ENCODE measurements around the gene RGPD6.
"Not testable (repeated sequence)": the region's sequence is repeated elsewhere in the genome, so short reads cannot be mapped to it uniquely, and the experiment has no call there.

The RGPD6 gene

GRCh38 chr2:110576763-110577416 is at the start of gene RGPD6:
RGPD6 (minus strand) TSS chr2:110577222; CDS start chr2:110577024, 198 bp downstream.
- DNase-seq (ENCODE audit: low spot score): not testable (repeated sequence)

- not testable (repeated sequence) for DNase-seq (ENCODE audit: low spot score)
These were observed 42.4 kb upstream of the RGPD6 start for GRCh38 chr2:110619326-110619939.

GRCh38 chr2:110613927-110614326 is 36.9 kb upstream of the RGPD6 start:
- not testable (repeated sequence) for DNase-seq (ENCODE audit: low spot score)

- not testable (repeated sequence) for DNase-seq (ENCODE audit: low spot score)
These were observed 33.7 kb upstream of the RGPD6 start for GRCh38 chr2:110610613-110611250.

- not testable (repeated sequence) for DNase-seq (ENCODE audit: low spot score)
These were observed 33.0 kb upstream of the RGPD6 start for GRCh38 chr2:110609843-110610612.

- not testable (repeated sequence) for DNase-seq (ENCODE audit: low spot score)
These were observed 31.9 kb upstream of the RGPD6 start for GRCh38 chr2:110608788-110609502.

GRCh38 chr2:110605057-110605456 is 28.0 kb upstream of the RGPD6 start:
- not testable (repeated sequence) for DNase-seq (ENCODE audit: low spot score)

GRCh38 chr2:110603917-110604591 is 27.0 kb upstream of the RGPD6 start:
- not testable (repeated sequence) for DNase-seq (ENCODE audit: low spot score)

GRCh38 chr2:110602139-110602538 is 25.1 kb upstream of the RGPD6 start:
- not testable (repeated sequence) for DNase-seq (ENCODE audit: low spot score)

- not testable (repeated sequence) for DNase-seq (ENCODE audit: low spot score)
These were observed 15.0 kb upstream of the RGPD6 start for GRCh38 chr2:110591973-110592372.

GRCh38 chr2:110589677-110590330 is 12.8 kb upstream of the RGPD6 start:
- DNase-seq (ENCODE audit: low spot score): not testable (repeated sequence)

- not testable (repeated sequence) for DNase-seq (ENCODE audit: low spot score)
These were observed 11.5 kb upstream of the RGPD6 start for GRCh38 chr2:110588520-110588919.

- DNase-seq (ENCODE audit: low spot score): not testable (repeated sequence)
These were observed 2.4 kb upstream of the RGPD6 start for GRCh38 chr2:110579216-110579965.

- not testable (repeated sequence) for DNase-seq (ENCODE audit: low spot score)
These were observed 1.4 kb upstream of the RGPD6 start for GRCh38 chr2:110578429-110578828.

- DNase-seq (ENCODE audit: low spot score): not testable (repeated sequence)
These were observed 77.2 kb downstream of the RGPD6 start for GRCh38 chr2:110499755-110500377.

GRCh38 chr2:110496027-110496426 is 81.0 kb downstream of the RGPD6 start:
- not testable (repeated sequence) for DNase-seq (ENCODE audit: low spot score)

- DNase-seq (ENCODE audit: low spot score): not testable (repeated sequence)
These were observed 82.5 kb downstream of the RGPD6 start for GRCh38 chr2:110494488-110494887.

- not testable (repeated sequence) for DNase-seq (ENCODE audit: low spot score)
These were observed 88.0 kb downstream of the RGPD6 start for GRCh38 chr2:110488991-110489390.

- DNase-seq (ENCODE audit: low spot score): not testable (repeated sequence)
These were observed 94.3 kb downstream of the RGPD6 start for GRCh38 chr2:110482697-110483096.
